ENCODE results near the gene DBNL. TPM values are rescaled to one million over a fixed set of nuclear protein-coding genes. Genes with fewer than 3 reads are reported as not detected.
A peak's percentile ranks its signal among the peaks of the same experiment; 100 is the strongest.

The DBNL gene
- total RNA-seq, 2 donors from 2014 or later = 42.1 to 48.7 TPM

- DNase-seq (peak; percentile 91), ATAC-seq (peak; percentile 60 to 63)
- intact Hi-C loops (cut with DNase I) = loop anchor here in 1 of 2 donors (1.0 kb wide), 1 partner anchor 124 kb away; no protein-coding TSS in a partner anchor
Measured at GRCh38 chr7:44072364-44073231, 28.1 kb downstream of the DBNL start.

- intact Hi-C loops (cut with DNase I) = no loop called here
- ATAC-seq (peak; percentile 62 to 75), DNase-seq (peak; percentile 81)
Measured at GRCh38 chr7:44073664-44074348, 29.3 kb downstream of the DBNL start.

GRCh38 chr7:44074349-44074695 is 29.8 kb downstream of the DBNL start:
- ATAC-seq (no peak), DNase-seq (no peak)
- intact Hi-C loops (cut with DNase I) = no loop called here

- peak; percentile 16 for DNase-seq
- intact Hi-C loops (cut with DNase I) = loop anchor here in 1 of 2 donors (5.0 kb wide), 2 partner anchors 47 to 67 kb away; partner anchors contain the start of genes MYL7 and POLD2
- no peak for ATAC-seq
Measured at GRCh38 chr7:44075296-44076075, 31.0 kb downstream of the DBNL start.

- ATAC-seq (no peak), DNase-seq (peak; percentile 30)
- intact Hi-C loops (cut with DNase I) = loop anchor here in 1 of 2 donors (5.0 kb wide), 2 partner anchors 46 to 66 kb away; partner anchors contain the start of genes MYL7 and POLD2
Measured at GRCh38 chr7:44076101-44076895, 31.8 kb downstream of the DBNL start.

GRCh38 chr7:44077061-44077460 is 32.6 kb downstream of the DBNL start:
- intact Hi-C loops (cut with DNase I) = loop anchor here in 1 of 2 donors (5.0 kb wide), 2 partner anchors 45 to 65 kb away; partner anchors contain the start of genes MYL7 and POLD2
- DNase-seq = no peak
- ATAC-seq = no peak

GRCh38 chr7:44077681-44078091 is 33.2 kb downstream of the DBNL start:
- intact Hi-C loops (cut with DNase I) = loop anchor here in 1 of 2 donors (5.0 kb wide), 2 partner anchors 45 to 65 kb away; partner anchors contain the start of genes MYL7 and POLD2
- ATAC-seq (peak in 1 of 2 donors; percentile 17), DNase-seq (peak; percentile 58)

- no peak for ATAC-seq
- peak; percentile 10 for DNase-seq
- intact Hi-C loops (cut with DNase I) = loop anchor here in 1 of 2 donors (5.0 kb wide), 2 partner anchors 44 to 64 kb away; partner anchors contain the start of genes MYL7 and POLD2
Measured at GRCh38 chr7:44078521-44078920, 34.0 kb downstream of the DBNL start.

- intact Hi-C loops (cut with DNase I) = loop anchor here (5.0 kb wide), 2 partner anchors 43 to 63 kb away; partner anchors contain the start of genes POLD2 (in 2 of the 2) and MYL7 (in 1 of the 2)
- DNase-seq (peak; percentile 17), ATAC-seq (no peak)
Measured at GRCh38 chr7:44079331-44080021, 35.0 kb downstream of the DBNL start.

GRCh38 chr7:44080118-44080517 is 35.6 kb downstream of the DBNL start:
- intact Hi-C loops (cut with DNase I) = loop anchor here in 1 of 2 donors (5.0 kb wide), 1 partner anchor 42 kb away; the partner anchor contains the start of gene POLD2
- peak; percentile 25 for DNase-seq
- no peak for ATAC-seq

GRCh38 chr7:44080686-44081265 is 36.3 kb downstream of the DBNL start:
- DNase-seq (peak; percentile 22), ATAC-seq (no peak)
- intact Hi-C loops (cut with DNase I) = loop anchor here in 1 of 2 donors (5.0 kb wide), 1 partner anchor 42 kb away; the partner anchor contains the start of gene POLD2

GRCh38 chr7:44081266-44081748 is 36.8 kb downstream of the DBNL start:
- ATAC-seq = no peak
- DNase-seq = no peak
- intact Hi-C loops (cut with DNase I) = loop anchor here in 1 of 2 donors (5.0 kb wide), 1 partner anchor 41 kb away; the partner anchor contains the start of gene POLD2

- ATAC-seq (peak; percentile 94 to 97), DNase-seq (peak; percentile 100)
- intact Hi-C loops (cut with DNase I) = loop anchor here in 1 of 2 donors (5.0 kb wide), 1 partner anchor 40 kb away; the partner anchor contains the start of gene POLD2
Measured at GRCh38 chr7:44082541-44083207, 38.2 kb downstream of the DBNL start.

- ATAC-seq (no peak), DNase-seq (no peak)
- intact Hi-C loops (cut with DNase I) = loop anchor here in 1 of 2 donors (5.0 kb wide), 1 partner anchor 39 kb away; the partner anchor contains the start of gene POLD2
Measured at GRCh38 chr7:44083796-44084195, 39.3 kb downstream of the DBNL start.

GRCh38 chr7:44084701-44085100 is 40.2 kb downstream of the DBNL start:
- intact Hi-C loops (cut with DNase I) = loop anchor here in 1 of 2 donors (5.0 kb wide), 1 partner anchor 38 kb away; the partner anchor contains the start of gene POLD2
- no peak for ATAC-seq
- no peak for DNase-seq

GRCh38 chr7:44085546-44085945 is 41.0 kb downstream of the DBNL start:
- ATAC-seq (no peak), DNase-seq (no peak)
- intact Hi-C loops (cut with DNase I) = no loop called here

Data from left cardiac atrium (tissue), 4 donors.